Neural cell (in vitro differentiated cells): ENCODE results near the gene CLTC.

Source experiments
- CTCF ChIP-seq: fragments of 450-650 bp; IDR thresholded peaks from 2 replicates; pipeline ENCODE4 v1.5.1; 2014; ENCODE audit warnings: antibody characterized with exemption, mild to moderate bottlenecking, moderate library complexity; ENCODE audit not compliant: poor library complexity, severe bottlenecking
- EP300 ChIP-seq: fragments of 450-650 bp; conservative IDR thresholded peaks from 2 replicates; pipeline ENCODE4 v1.6.1; 2014; ENCODE audit warnings: antibody characterized with exemption, mild to moderate bottlenecking, moderate library complexity; ENCODE audit not compliant: poor library complexity, severe bottlenecking
- EZH2 ChIP-seq: fragments of 200-600, 300-800 bp; shearing (Covaris generic), sonication (generic); IDR thresholded peaks from 2 replicates; pipeline ENCODE4 v1.6.1; 2014; ENCODE audit warnings: antibody characterized with exemption, low read length, borderline replicate concordance, mild to moderate bottlenecking; ENCODE audit not compliant: insufficient read depth, poor library complexity, severe bottlenecking
- MXI1 ChIP-seq: fragments of 450-650 bp; conservative IDR thresholded peaks from 2 replicates; pipeline ENCODE4 v1.6.1; 2014; ENCODE audit warnings: antibody characterized with exemption, mild to moderate bottlenecking; ENCODE audit not compliant: poor library complexity, severe bottlenecking
- POLR2AphosphoS5 ChIP-seq: IDR thresholded peaks from 2 replicates; pipeline ENCODE4 v1.6.1; 2012
- RAD21 ChIP-seq: fragments of 450-650 bp; conservative IDR thresholded peaks from 2 replicates; pipeline ENCODE4 v1.6.1; 2014; ENCODE audit warnings: antibody characterized with exemption, mild to moderate bottlenecking, moderate library complexity
- REST ChIP-seq: IDR thresholded peaks from 2 replicates; pipeline ENCODE4 v1.6.1; 2012; ENCODE audit warnings: borderline replicate concordance
- TAF1 ChIP-seq: IDR thresholded peaks from 2 replicates; pipeline ENCODE4 v1.6.1; 2012; ENCODE audit warnings: low read depth

GRCh38 chr17:59743842-59744241, 124.1 kb downstream of the CLTC start:
- TF ChIP-seq CTCF: no peak
- TF ChIP-seq REST: no peak
- TF ChIP-seq EZH2: no peak
- TF ChIP-seq RAD21: no peak
- no peak for TF ChIP-seq EP300
- TF ChIP-seq POLR2AphosphoS5: no peak
- no peak for TF ChIP-seq TAF1
- TF ChIP-seq MXI1: no peak
